ENCODE data around the gene CD300A. TPM values are rescaled to one million over a fixed set of nuclear protein-coding genes. Genes with fewer than 3 reads are reported as not detected.

Gene CD300A
- total RNA-seq, 4 donors from 2014 or later, result 5.5 to 13.0 (median 8.7) TPM

DNA sequence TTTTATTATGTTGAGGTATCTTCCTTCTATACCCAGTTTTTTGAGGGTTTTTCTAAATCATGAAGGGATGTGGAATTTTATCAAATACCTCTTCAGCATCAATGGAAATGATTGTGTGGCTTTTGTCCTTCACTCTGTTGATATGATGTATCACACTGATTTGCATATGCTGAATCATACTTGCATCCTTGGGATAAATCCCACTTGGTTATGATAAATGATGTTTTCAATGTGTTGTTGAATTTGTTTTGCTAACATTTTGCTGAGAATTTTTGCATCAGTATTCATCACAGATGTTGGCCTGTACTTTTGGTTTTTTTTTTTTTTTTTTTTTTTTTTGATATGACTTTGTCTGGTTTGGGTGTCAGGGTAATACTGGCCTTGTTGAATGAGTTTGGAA is 41.7 kb downstream of the CD300A start:
- no peak for DNase-seq (ENCODE audit: low spot score in 2 of 2)
- intact Hi-C loops (cut with DNase I; ENCODE audit: low total_unique reads), result no loop called here
- no peak overlapping the region for H3K4me3 ChIP-seq (ENCODE audit: low read depth, poor library complexity, severe bottlenecking)
- TF ChIP-seq, protein P1, sequence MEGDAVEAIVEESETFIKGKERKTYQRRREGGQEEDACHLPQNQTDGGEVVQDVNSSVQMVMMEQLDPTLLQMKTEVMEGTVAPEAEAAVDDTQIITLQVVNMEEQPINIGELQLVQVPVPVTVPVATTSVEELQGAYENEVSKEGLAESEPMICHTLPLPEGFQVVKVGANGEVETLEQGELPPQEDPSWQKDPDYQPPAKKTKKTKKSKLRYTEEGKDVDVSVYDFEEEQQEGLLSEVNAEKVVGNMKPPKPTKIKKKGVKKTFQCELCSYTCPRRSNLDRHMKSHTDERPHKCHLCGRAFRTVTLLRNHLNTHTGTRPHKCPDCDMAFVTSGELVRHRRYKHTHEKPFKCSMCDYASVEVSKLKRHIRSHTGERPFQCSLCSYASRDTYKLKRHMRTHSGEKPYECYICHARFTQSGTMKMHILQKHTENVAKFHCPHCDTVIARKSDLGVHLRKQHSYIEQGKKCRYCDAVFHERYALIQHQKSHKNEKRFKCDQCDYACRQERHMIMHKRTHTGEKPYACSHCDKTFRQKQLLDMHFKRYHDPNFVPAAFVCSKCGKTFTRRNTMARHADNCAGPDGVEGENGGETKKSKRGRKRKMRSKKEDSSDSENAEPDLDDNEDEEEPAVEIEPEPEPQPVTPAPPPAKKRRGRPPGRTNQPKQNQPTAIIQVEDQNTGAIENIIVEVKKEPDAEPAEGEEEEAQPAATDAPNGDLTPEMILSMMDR (IDR thresholded peaks at IDR 0.05), result no peak
- TF ChIP-seq POLR2A (IDR thresholded peaks at IDR 0.05), result no peak

DNA sequence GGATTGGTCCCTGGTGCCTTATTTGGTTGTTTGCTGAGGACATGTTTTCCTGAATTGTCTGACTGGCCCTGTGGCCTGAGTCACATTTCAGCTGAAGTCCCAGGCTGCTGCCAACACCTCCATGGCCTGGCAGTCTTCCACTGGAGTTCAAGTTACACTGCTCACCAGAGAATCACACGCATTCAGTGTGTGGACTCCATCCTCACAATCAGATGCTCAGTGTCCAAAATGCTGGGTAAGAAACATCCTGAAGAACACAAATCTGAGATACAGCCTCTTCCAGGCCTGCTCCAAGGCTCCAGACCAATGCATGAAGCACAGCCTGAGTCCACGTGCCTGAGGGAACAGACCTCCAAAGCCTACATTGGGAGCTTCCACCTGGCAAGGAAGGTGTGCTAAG is 45.6 kb downstream of the CD300A start:
- DNase-seq (ENCODE audit: low spot score in 2 of 2), result peak in 1 of 2 donors; percentile 53
- no peak overlapping the region for H3K4me3 ChIP-seq (ENCODE audit: low read depth, poor library complexity, severe bottlenecking)

DNA sequence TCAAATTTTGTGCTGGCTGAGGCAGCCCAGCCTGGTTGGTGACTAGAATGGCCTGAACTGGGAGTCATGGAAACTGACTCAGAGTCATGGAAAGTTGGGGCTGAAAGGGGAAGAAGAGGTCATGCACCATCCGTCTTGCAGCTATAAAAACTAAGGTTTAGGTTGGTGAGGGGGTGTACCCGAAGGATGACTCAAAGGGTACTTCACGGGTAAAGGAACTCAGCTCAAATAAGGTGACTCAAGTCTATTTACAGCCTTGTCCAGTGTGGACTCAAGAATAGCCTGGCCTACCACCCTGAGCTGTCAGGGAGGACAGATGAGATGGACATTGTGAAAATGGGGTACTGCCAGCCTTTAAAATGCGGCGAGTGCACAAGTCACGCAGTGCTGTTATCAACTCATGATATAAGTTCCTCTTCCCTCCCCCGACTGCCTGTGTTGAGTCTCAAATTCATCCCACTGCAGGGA is 46.2 kb downstream of the CD300A start:
- DNase-seq (ENCODE audit: low spot score in 2 of 2), result peak in 1 of 2 donors; percentile 80
- H3K4me3 ChIP-seq (ENCODE audit: low read depth, poor library complexity, severe bottlenecking), result no peak overlapping the region
- intact Hi-C loops (cut with DNase I; ENCODE audit: low total_unique reads), result no loop called here
- 72 to 81% methylated on average over 7 of the region's 7 CpGs for WGBS, 2 donors
- TF ChIP-seq POLR2A (IDR thresholded peaks at IDR 0.05), result no peak
- TF ChIP-seq, protein P1 (IDR thresholded peaks at IDR 0.05), result no peak

More for the DNA sequence above, 45.6 kb downstream of the CD300A start:
- WGBS, 2 donors, result 83 to 88% methylated on average over 2 of the region's 2 CpGs
- intact Hi-C loops (cut with DNase I; ENCODE audit: low total_unique reads), result no loop called here
- TF ChIP-seq POLR2A (IDR thresholded peaks at IDR 0.05), result no peak
- TF ChIP-seq, protein P1 (IDR thresholded peaks at IDR 0.05), result no peak

DNA sequence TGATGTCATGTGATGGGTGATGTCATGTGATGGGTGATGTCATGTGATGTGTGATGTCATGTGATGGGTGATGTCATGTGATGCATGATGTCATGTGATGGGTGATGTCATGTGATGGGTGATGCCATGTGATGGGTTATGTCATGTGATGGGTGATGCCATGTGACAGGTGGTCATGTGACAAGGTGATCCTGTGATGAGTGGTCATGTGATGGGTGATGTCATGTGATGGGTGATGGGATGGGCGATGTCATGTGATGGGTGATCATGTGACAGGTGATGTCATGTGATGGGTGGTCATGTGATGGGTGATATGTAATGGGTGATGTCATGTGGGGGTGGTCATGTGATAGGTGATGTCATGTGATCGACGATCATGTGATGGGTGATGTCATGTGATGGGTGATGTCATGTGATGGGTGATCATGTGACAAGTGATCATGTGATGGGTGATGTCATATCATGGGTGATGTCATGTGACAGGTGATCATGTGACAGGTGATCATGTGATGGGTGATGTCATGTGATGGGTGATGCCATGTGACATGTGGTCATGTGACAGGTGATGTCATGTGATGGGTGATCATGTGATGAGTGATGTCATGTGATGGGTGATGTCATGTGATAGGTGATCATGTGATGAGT is 47.7 kb downstream of the CD300A start:
- no peak for TF ChIP-seq POLR2A (IDR thresholded peaks at IDR 0.05)
- TF ChIP-seq, protein P1 (IDR thresholded peaks at IDR 0.05), result peak in 1 of 3 donors; percentile 45
- DNase-seq (ENCODE audit: low spot score in 2 of 2), result peak in 1 of 2 donors; percentile 77
- H3K4me3 ChIP-seq (ENCODE audit: low read depth, poor library complexity, severe bottlenecking), result no peak overlapping the region
- intact Hi-C loops (cut with DNase I; ENCODE audit: low total_unique reads), result no loop called here
- WGBS, 2 donors, result 59 to 95% methylated on average over 3 of the region's 3 CpGs

DNA sequence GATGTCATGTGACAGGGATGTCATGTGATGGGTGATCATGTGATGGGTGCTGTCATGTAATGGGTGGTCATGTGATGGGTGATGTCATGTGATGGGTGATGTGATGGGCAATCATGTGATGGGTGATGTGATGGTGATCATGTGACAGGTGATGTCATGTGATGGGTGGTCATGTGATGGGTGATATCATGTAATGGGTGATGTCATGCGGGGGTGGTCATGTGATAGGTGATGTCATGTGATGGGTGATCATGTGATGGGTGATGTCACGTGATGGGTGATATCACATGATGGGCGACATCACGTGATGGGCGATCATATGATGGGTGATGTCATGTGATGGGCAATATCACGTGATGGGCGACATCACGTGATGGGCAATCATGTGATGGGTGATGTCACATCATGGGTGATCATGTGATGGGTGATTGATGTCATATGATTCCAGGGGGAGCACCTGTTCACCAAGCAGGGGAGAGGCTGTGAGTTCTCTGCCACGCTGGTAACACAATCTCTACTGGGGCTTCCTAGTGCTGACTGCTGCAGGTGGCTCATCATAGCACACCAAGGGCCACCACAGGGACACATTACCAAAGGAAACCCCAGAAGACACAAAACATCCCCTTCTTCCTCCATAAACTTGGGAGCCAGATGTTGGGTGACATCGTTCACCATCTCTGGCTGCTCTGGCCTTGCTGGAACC is 48.3 kb downstream of the CD300A start:
- peak in 1 of 2 donors; percentile 68 for DNase-seq (ENCODE audit: low spot score in 2 of 2)
- intact Hi-C loops (cut with DNase I; ENCODE audit: low total_unique reads), result no loop called here
- WGBS, 2 donors, result 91% methylated on average over 10 of the region's 10 CpGs
- H3K4me3 ChIP-seq (ENCODE audit: low read depth, poor library complexity, severe bottlenecking), result no peak overlapping the region
- TF ChIP-seq POLR2A (IDR thresholded peaks at IDR 0.05), result no peak
- TF ChIP-seq, protein P1 (IDR thresholded peaks at IDR 0.05), result peak in 1 of 3 donors; percentile 63
